HG02973 (cell line): Measurements from ENCODE around the gene MXD4.
"Not testable (repeated sequence)": the region's sequence is repeated elsewhere in the genome, so short reads cannot be mapped to it uniquely, and the experiment has no call there.

Experiments used
- ATAC-seq: cut with Tn5 transposase; IDR thresholded peaks from one replicate; pipeline ENCODE4 v1.9.1; 2021; ENCODE audit warnings: moderate library complexity; ENCODE audit not compliant: unreplicated experiment

Gene MXD4

DNA sequence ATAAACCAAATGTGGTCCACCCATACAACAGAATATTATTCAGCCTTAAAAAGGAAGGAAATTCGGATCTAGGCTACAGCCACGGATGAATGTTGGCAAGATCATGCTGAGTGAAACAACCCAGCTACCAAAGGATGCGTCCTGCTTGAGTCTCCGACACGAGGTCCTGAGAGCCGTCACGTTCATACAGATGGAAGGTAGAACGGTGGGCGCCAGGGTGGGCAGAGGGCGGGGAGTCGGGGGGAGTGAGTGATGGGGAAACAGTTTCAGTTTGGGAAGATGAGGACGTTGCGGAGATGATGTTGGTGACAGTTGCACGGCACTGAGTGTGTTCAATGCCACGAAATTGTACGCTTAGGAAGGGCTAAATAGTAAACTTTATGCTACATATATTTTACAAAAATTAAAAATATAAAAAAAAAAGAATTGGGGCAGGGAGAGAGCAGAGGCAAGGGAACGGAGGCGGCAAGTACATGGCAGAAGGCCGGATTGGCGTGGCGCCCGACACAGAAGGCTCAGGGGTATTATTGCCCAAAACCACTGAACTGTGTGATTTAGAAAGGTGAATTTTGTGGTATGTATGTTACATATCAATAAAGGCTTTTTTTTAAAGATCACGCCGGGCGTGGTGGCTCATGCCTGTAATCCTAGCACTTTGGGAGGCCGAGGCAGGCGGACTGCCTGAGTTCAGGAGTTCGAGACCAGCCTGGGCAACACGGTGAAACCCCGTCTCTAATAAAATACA, 14.8 kb upstream of the MXD4 start:
- ATAC-seq = no peak

DNA sequence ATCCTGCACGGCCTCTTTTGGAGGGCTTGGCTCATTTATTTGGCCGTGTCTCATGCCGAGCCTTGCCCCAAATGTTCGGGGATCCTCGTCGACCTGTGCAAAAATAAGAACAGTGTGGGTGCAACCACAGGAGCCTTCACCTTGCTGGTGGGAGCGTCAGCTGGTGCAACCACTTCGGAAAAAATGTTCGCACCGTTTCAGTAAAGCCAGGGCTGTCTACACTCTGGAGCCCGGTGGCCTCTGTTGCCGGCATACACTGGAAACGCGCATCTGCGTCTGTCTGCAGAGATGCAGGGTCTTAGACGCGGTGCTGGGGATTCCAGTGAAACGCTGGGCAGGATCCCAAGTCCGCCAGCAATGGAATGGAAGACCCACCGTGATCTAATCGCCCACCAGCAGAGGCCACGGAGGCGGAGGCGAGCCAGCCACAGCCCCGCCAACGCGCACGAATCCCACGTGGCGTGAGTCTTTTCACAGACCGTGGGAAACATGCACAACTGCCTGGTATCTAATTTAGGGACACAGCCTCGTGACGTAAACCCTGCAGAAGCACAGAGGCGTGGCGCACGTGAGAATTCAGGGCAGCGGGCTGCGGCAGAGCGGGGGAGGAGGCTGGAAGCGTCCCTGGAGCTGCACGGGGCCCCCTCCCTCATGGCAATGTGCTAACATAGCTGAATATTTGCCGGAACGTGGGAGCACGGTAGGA, 13.8 kb upstream of the MXD4 start:
- no peak for ATAC-seq

DNA sequence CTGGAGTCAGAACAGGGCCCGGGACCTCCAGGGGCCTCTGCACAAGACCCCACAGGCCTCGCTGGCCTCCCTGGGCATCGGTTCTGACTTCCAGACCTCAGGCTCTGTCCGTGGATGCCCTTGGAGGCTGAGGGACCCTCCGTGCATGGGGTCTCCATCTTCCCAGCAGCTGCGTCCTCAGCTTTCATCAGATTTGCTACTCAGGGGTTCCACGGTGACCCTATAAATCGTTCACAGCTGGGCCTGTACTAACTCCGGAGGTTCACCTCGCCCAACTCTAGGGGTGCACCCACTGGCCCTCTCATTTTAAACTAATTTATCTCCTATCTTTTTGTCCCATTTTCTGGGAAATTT, 13.1 kb upstream of the MXD4 start:
- not testable (repeated sequence) for ATAC-seq

DNA sequence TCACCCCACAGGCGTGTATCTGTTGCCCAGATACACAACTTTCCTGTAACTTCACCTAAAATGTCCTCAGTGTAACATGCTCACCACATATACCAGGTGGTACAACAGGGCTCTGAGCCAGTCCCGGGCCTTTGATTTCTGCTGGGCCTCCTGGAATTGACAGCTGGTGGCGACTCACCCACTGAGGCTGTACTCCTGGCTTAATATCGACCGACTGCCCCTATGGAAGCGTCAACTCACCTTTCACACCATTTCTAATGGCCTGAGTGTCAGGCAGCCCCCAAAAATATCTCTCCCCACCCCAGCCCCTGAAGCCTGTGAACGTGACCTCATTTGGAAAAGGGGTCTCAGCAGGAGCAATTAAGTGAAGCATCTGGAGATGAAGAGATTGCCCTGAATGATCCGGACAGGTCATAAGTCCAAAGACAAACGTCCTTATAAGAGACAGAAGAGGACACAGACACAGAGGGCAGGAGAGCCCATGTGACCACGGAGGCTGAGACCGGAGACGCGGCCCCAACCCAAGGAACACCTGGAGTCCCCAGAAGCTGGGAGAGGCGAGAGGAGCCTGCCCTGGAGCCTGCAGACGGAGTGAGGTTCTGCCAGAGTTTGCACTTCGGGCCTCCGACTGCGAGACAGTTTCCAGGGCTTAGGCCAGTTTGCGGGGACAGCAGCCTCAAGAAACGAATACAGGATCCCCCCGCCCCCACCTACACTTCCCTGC, 12.6 kb upstream of the MXD4 start:
- ATAC-seq = no peak

DNA sequence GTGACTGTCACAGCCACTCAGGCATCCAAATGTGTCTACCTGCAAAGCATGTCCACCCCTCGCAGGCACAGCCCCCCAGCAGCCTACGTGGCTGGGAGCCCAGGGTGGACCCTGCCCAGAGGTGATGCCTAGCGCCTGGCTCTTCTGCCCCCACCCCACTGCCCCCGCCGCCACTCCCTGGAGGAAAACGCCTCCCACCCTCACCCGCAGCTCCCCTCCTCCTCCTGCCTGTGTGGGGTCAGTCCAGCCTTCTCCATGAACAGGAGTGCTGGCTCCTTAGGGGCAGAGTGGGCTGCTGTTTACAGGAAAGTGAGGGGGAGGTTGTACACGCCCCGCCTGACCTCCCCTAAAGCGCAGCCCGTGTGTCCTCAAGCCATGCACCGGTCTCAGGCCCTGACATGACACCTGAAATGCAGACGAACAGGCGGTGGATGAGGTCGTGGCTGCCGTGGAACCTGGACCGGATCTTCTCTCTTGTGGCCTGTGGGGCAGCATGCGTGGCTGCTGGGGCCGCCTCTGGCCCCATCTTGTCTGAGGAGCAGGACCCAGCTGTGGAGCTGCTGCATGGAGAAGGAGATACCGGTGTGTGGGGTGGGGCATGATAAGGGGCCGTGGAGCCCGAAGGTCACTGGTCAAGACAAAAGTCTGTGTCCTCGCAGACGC, 11.9 kb upstream of the MXD4 start:
- ATAC-seq = no peak

DNA sequence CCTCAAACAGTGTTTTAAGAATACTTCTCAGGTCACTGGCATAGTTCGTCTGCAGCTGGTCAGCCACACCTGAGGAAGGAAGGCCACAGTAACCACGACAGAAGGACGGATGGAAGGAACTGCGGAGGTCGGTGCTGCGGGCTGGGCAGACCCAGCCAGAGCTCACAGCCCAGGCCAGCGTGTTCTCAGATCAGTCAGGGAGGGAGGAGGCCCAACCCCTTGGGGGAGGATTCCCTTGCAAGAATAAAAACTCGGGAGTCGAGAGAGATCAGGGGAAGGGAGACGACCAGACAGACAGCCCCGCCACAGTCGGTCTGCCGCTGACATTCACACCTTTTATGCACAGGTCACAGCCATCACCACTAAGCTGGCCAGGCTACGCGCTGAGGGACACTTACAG, 11.3 kb upstream of the MXD4 start:
- no peak for ATAC-seq

DNA sequence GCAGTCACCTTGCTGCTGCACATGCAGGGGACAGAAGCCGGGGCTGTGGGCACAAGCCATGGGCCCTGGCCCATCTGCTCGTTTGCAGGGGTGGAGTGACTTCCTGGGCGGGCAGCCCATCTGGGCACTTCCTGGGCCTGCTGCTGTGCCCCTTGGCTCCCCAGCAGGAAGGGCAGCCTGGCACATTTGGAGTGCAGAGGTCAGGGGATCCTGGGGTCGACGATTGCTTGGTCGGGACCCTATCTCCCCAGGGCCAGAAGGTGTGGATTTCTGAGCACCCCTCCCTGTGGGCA, 10.9 kb upstream of the MXD4 start:
- no peak for ATAC-seq

DNA sequence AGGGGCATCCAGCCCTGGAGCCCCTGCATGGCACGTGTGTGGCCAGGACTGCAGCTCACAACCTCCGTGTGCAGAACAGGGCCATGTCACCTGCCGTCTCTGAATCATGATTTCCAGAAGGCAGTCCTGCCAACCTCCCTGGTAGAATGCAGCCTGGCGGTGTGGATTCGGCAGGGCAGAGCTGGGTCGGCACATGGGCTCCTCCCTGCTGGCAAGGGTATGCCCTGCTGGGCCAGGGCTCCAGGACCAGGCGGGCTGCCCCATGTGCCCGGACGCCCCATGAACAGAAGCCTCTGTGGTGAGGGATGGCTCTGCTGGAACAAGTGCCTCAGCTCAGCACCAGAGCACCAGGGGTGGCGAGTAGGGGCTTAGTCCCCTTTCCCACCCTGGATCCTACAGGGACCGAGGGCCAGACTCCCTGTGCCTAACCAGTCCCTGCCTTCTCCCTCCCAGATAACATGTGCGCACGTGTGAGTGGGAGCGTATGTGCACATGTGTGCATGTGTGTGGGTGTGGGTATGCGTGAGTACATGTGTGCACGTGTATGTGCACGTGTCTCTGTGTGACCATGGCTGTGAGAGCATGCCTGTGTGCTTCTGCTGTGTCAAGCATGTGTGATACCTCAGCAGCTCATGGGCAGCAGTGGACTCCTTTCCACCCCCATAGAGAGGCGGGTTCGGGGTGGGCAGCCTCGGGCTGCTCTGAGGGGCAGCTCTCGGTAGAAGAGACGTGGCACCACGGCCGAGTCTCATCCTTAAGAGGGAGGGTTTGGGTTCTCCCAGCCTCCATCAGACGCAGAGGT, 10.3 kb upstream of the MXD4 start:
- no peak for ATAC-seq

DNA sequence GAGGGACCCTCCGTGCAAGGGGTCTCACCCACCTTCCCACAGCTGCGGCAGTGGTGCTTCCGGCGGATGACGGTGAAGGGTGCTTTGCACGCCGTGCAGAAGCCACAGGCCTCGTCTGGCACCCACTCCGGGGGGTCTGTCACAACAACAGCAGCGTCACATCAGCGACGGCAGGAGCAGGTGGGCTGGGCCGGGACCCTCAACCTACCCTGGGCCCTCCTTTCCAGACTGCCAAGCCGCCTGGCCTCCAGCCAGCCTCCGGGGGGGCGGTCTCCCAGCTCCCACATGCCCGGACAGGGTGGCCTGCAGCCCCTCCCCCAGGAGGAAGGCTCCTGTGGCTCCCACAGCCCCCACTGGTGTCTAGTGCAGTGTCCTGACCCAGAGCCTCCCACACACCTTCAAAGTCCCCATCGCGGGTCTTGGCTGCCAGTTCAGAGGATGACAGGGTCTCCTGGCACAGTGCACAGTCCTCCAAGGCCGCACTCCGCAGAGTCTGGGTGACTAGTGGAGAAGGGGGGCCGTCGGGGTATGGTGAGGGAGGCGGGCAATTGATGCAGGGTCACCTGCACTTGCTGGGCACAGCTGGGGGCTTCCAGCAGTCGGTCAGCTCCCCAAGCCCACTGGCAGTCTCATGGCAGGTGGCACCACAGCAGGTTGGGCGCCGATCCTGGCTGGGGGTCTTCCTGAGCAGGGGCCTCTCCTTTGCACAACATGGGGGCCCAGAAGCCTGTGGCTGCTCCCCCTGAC, 9.5 kb upstream of the MXD4 start:
- ATAC-seq = no peak

DNA sequence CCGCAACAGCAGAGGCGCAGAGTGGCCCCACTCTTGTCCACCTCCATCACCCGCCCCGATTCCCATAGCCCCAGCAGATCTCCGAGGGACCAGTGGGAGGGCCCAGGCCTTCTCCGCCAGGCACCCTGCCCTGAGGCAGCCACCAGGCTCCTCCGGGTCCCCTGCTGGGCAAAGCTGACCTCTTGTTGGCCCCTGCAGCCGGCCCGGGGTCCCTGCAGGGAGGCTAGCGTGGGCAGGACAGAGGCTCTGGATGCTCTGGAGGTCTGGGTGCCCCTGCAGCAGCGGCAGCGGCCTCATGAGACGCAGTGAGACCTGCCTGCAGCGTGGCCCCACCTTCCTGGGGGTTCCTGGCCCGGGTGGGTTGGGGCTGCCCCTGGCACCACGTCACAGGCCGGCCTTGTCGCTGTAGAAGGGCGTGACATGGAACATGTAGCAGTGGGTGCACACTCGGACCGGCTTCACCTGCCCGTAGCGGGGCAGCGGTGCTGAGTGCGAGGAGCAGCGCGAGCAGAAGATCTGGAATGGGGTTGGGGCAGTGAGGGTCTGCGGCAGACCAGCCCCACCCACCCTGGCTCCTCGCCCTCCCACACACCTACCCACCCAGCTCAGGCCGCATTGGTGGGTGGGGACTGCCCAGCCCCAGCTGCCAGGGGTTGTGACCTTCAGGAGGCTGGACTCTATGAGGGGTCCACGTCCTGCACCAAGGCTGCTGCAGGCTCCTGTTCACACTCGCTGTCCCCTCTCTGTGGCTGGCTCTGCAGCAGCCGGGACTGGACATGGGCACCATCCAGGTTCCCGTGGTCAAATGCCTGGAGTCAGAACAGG, 8.6 kb upstream of the MXD4 start:
- ATAC-seq = no peak

DNA sequence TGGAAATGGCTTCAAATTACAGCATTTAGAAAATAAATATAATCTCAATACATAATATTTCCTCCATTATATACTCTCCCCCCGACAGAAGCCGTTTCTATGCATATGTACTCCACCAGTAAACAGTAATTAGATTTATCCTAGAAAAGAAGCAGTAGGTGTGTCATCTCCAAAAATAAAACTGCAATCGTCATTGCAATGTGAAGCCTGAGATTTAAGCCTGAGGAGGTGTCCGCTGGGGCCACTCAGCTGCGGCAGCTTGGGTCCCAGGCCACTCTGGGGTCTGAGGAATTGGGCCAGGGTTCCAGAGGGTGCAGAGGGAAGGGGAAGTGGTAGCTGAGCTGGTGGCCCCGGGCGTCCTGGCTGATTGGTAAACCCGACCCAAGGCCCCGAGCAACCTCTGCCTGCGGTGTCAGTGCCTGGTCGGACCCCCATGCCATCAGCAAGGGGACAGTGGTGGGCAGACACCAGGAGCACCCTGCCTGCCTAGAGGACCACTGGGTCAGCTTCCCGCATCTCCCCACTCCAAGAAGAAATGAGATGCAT, 7.8 kb upstream of the MXD4 start:
- ATAC-seq = no peak

DNA sequence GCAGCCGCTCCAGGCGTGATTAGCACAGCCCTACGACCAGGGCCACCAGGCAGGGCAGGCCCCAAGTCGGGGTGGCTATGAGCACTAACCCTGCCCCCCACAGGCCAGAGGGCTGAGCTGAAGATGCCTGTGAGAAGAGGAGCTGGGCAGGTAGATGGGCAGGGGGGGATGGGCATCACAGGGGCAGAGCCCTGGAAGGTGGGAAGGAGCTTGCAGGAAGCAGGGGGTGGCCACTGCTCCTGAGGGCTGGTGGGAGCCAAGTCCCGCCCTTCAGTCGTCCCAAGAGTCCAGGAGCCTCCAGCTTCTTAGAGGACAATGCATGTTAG, 7.3 kb upstream of the MXD4 start:
- no peak for ATAC-seq

DNA sequence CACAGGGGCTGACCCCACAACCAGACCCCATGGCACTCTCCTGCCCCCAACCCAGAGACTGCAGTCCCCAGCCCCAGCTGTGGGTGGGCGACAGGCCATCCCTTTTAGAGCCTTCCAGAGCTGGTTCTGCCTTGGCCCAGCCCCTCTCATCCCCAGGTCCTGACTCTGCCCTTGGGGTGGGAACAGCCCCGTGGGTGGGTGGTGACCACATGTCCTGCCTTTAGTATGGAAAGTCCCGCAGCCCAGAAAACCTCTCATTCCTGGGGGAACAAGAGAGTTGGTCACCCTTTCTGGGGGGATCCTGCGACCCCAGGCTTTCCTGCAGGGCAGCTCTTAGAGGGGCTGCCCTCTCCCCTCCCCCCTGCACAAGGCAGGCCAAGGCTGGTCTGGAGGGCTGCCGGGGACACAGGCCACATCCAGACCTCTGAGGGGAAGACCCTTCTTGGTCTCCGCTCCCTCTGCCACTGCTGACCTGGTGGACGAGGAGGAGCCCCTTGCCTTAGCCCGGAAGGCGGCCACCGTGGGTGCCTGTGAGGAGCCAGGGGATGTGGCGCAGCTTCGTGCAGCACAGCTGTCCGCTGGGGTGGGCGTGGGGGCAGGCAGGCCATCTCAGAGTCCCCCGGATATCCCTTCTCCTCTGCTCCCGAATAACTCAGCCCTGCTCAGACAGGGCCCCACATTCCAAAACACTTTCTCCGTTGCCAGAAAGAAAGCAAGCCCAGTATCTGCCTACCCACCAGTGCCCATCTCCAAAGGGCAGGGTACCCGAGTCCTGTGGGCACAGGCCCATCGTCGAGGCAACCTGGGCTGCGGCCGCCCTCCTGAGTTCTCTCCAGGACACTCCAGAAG, 6.7 kb upstream of the MXD4 start:
- no peak for ATAC-seq

DNA sequence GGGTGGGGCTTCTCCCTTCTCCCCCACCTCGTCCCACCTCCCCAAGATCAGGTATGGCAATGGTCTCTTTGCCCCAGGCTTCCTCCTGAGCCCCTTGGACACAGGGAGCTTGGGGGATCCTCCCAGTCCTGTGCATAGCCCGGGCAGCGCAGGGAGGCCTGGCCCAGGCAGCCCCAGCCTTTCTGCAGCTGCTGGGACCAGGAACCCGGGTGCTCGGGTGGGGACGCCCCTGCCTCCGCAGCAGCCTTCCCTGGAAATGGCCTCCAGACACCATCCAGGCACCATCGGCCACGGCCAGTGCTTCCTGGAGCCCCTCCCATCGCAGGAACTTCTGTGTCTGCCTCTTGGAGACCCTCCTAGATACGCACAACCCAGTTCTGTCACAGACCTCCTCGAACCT, 5.9 kb upstream of the MXD4 start:
- ATAC-seq = no peak

DNA sequence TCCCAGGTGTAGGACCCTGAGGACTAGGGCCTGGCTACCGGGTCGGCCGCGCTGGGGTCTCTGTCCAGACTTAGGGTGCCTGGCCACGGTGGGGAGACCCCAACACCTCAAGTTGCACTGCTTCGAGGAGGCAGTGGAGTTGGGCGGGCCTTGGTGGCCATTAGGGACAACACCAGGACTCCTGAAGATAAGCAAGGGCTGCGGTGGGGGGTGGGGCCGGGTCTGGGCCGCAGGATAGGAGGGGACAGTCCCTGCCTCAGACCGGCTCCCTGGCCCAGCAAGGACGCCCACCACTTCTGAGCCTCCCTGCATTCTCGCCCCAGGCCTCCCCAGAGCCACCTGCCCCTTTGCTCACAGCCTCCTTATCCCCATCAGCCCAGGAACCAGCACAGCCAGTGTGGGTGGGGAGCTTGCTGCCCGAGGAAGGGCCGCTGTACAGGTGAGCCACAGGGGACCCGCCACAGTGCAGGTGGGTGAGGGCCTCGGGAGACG, 5.5 kb upstream of the MXD4 start:
- no peak for ATAC-seq

DNA sequence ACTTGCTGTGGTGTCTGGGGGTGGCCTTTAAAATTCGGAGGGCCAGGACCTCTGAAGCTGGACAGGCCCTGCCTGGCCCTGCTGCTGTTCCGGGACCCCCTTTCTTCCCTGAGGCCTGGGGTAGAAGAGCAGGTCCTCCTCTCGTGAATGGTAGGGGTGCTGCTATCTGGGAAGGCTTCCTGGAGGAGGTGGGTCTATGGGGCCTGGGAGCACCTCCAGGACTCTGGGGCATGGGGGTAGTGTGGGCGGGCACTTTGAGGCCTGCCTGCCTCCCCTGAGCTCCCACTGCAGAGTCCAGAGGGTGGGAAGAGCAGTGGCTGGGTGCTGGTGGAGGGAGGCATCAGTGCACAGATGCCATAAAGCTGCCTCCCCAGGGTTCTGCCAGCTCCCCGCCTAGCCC, 4.9 kb upstream of the MXD4 start:
- no peak for ATAC-seq

DNA sequence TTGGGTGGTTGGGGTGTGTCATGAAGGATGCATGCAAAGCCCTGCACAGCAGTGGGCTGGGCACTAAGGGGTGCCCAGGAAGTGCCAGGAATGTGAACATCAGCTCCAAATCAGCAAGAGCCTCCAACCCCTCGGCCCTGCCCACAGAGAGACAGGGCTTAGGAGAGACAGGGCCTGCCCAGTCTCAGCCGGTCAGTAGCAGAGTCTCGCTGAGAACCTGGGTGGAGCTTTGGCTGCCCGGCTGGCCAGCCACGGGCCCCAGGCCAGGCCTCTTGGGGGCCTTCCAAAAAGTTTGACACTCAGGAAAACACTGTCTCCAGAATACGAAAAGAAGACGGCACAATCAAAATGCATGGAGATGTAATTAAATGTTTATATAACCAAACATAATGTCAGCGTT, 4.3 kb upstream of the MXD4 start:
- no peak for ATAC-seq
